ENCODE measurements around the gene SPOCK1.

The SPOCK1 gene

DNA sequence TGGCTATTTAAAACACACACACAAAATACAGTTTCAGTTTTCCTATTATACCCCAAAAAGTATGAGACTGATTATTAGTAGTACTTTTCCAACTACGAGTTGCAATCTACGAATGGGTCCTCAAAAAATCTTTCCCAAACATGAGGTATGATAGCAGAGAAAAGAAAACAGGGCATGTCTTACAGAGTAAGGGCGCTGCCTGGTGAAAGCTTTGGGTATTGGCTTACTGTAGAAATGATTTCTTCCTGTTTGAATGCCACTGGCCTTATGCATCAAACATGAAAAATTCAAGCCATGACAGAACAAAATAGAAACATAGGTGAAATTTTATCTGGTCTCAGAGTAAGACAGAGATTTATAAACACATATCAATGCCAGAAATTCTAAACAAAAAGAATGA, 448.0 kb downstream of the SPOCK1 start:
- no peak for DNase-seq

DNA sequence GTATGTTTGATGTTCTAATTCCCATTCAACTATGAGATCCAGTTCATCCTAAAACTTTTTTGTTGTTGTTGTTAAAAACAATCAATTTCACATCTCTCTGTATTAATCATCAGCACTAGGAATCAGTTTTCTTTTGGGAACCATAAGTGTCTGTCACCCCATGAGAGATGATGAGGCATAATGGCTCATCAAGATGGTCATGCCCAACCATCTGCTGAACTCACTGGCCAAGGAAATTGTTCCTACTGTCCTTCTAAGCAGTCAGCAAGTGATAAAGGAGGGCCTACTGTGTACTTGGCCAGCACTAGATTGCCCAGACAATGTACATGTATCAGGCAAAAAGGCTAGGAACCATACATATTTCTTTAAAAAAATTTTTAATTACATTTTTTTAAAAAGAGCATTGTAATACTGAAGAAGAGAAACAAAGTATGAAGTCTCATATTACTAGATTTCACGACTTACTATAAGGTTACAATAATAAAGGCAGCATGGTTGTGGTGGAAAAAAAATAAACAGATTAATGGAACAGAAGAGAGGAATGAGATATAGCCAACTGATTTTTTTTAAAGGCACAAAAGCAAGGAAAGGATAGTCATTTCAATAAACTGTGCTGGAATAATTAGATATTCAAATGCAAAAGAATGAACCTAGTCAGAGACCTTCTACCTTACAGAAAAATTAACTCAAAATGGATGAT, 458.3 kb downstream of the SPOCK1 start:
- DNase-seq = no peak

DNA sequence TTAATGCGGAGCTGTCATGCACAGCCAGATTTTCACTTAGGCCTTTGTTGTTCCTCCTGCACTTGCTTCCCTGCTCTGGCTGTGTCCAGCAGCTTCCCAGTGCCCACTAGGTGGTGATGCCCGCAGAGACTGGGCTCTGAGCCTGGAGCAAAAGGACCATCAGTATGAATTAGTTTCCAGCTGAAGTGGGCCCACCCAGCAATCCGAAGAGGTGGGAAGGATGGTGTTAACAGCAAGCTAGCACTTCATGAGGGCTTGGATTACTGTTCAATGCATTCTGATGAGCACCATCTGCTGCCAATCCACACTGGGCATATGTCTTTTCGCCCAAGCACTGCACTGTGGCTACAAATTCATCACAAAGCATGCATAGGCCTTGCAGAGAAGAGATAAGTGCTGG, 459.1 kb downstream of the SPOCK1 start:
- DNase-seq = no peak

DNA sequence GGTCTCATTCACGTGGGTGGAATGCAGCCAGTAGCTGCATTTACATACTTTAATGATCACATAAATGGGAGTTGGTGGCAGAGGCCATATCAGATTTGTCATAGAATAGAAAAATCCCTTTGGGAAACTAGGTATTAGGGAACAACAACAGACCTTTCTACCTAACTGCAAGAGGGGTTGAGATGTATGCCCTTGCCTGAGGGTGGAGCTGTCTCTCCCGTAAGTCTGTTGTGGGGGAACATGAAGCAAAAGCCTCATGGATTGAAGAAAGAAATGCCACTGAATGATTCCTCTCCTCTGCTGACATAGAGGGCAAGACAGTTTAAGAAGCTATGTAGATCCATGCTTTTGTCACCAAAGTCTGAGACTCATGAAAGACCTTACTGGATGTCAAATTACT, 461.3 kb downstream of the SPOCK1 start:
- DNase-seq = no peak

DNA sequence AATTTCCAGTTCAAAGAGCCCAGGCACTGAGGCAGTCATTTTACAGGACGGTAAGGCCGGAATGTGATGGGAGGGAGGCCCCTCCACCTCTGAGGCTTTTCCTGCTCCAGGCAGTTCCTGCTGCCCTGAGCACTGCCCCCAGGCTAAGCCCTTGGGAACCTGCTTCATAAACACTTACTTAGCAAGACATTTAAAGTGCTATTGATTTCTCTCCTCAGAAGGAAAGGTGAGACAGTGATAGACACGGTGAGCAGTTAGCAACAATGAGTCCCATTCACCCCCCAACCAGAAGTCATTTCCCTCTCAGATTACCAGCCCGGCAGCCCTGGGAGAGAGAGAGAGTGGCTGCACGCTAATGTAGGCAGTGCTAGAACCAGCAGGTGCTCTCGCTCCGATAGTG, 462.5 kb downstream of the SPOCK1 start:
- DNase-seq = peak; percentile 95

DNA sequence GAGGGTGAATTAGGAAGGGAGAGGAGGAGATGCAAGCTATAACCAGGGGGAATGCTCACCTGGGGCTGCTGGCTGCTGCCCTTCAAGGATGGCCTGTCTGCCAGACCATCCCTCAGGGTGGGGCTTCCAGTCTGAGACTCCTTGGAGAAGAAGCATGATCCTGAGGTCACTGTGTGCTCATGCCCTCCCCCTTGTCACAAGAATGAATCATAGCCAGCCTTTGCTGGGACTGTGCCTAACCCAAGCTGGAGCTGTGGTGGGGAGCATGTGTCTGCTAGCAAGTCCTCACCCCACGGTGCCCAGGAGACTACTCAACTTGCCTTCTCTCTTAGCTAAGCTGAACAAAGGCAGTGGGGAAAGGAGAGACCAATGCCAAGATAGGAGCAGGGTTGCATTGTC, 463.6 kb downstream of the SPOCK1 start:
- no peak for DNase-seq

DNA sequence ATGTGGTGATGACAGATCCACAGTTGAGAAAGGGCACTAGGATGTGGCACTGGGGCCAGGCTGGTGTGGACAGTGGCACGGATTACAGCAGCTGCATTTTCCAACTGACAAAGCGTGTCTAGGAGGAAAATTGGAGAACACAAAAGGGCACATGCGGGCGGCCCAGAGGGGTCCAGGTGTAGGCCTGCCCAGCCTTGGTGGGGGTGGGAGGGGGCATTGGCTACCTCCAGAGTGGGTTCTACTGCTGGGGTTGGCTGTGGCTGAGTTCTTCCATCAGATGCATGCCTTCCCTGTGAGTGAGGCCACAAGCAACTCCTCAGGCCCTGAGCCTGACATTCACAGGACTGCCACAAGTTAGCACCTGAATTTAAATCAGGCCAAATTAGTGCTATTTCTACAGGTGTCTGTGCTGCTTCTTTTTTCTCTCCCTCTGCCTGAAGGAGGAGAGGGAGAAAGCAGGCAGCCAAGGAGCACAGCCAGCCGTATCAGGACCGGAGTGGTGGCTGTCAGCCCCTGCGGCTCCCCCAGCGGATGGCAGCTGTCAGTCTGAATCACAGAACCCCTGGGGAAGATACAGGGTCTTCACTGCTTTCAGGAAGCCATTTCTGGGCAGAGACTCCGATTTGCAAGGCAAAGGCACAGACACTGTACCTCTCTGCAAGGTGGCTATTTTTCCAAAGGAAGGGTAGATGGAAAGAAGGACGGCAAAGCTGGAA, 464.2 kb downstream of the SPOCK1 start:
- peak; percentile 49 for DNase-seq

DNA sequence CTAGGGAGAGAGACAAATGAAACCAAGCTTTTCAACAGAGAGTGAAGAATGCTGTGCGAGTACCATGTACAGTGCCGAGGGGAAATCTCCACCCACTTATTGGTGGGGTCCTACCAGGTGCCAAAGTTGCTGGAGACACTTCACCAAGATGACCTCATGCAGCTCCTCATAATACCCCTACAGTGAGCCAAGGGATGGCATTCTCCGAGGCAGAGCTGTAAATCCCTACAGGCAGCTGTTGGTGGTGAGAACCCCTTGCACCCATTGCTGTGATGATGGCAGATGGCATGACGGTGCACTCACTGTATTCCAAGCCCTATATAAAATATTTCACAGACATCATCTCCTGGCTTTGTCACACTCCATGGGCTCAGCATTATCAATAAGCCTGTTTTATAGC, 464.9 kb downstream of the SPOCK1 start:
- no peak for DNase-seq

DNA sequence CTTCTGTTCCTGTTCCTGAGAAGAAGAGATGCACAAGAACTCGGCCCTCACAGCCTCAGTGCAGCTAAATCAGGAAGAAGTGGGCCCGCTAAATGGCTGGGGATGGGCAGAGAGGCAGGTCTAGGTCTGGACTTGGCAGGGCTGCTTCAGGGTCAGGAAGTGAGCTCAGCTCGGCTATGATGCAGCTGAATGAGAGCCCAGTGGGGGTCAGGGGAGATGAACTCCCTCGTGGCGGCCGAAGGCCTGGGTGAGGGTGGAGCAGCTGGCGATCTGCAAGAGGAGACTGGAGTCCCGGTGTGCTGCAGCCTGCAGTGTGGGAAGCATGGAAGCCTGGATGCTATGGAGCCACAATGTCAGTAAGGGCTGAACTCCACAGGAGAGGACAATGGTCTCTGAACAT, 466.2 kb downstream of the SPOCK1 start:
- no peak for DNase-seq

DNA sequence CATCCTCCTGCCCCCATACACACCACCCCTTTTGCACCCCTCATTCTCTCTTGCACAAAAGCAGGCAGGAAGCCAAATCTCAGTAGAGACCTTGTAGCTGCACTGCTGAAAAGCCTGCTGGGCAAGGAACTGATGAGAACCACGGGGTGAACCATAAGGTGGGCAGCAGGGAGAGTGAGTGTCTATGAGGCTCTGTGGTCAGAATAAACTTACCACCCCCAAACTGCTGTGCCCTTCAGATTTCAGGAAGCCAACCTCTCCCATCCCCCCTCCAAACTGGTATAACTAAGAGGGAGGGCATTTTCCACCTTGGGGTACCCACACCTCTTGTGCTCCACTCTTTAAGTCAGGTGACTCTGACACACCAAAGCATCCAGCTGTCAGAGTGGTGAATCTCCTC, 471.4 kb downstream of the SPOCK1 start:
- no peak for DNase-seq

DNA sequence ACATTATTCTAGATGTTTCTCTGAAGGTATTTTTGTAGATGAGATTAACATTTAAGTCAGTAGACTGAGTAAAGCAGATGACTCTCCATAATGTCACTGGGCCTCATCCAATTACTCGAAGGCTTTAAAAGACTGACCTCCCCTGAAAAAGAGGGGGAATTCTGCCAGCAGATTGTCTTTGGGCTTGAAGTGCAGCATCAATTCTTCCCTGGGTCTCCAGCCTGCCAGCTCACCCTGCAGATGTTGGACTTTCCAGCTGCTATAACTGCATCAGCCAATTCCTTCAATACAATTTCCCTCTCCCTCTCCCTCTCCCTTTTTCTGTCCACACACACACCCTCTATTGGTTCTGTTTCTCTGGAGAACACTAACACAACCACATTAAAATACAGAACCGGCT, 472.8 kb downstream of the SPOCK1 start:
- DNase-seq = no peak

DNA sequence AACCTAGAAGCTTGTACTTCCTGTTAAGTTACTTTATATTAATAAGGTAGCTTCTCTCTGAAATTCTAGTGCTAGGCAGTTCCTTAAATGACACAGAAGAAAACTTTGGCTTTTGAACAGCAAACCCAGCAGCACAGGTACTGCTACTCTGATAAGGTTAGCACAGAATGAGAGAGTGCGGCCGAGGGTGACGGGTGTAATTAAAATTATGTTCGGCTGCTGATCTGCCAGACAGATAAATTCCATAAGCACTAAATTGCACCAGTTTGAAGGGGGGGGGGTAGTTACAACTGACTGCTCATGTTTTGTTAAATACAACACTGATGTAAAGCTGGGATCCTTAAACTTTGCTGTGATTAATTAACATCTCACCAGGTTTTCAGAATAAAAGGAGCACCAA, 475.1 kb downstream of the SPOCK1 start:
- peak; percentile 92 for DNase-seq

DNA sequence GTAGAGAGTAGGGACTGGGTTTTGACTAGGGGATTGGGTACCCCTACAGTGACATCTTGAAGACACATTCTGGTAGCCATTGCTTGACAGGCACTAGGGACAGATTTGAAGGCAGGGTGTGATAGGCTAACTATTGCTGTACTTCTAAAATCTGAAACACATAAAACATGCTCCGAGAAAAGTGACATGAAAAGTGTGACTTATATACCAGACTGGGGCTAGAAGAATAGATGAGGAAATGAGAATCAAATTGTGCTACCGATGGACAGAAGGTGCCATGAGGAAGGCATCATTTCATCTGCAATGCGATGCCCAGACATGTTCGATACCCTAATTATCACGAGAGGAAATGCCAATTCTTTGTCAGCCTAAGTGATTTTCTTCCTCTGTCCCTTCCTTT, 475.8 kb downstream of the SPOCK1 start:
- no peak for DNase-seq

DNA sequence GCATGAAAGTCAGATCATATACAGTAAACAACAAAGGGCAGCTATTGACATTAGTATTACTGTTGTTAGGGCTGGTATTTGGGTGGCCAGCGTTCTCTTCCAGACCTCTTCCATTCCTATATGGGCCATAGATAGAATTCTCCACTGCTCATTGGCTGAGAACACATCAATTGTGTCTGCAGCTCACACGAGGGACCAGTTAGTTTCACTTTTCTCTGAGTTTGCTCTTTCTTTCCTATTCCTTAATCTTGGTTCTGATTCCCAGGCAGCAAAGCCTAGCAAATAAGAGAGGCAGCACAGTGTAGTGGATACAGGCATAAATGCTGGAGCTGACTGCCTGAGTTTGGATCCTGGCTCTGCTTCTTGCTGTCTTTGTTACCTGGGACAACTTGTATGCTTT, 476.4 kb downstream of the SPOCK1 start:
- DNase-seq = no peak

DNA sequence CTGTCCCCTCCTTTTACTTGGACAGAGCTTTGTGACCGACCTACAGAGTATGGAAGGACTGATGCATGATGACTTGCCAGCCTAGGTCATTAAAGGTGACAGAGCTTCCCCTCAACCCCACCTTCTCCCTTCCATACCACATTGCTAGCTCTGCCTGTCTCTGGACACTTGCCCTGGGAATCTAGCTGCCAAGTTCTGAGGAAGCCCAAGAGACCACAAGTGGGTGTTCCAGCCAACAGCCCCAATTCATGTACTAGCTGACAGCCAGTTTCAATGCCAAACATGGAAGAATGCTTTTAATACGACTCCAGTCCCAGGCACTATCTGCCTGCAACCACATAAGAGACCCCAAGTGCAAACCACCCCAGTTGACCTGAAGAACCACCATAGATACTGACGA, 477.1 kb downstream of the SPOCK1 start:
- no peak for DNase-seq

DNA sequence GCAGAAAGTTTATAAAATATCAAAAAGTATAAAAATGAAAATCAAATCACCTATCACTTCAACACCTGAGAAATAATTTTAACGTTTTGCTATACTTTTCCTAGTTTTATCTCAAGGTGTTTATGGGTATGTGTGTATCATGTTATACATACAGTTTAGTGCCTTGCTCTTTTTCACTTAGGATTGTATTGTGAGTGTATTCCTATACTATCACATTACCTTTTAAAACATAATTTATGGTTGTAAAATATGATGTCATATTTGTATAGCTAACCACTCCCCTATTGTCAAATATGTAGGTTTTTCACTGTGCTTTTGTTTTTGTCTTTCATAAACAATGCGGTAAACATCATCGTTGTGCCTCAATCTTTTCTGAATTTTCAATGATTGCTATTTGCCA, 479.9 kb downstream of the SPOCK1 start:
- DNase-seq = no peak

DNA sequence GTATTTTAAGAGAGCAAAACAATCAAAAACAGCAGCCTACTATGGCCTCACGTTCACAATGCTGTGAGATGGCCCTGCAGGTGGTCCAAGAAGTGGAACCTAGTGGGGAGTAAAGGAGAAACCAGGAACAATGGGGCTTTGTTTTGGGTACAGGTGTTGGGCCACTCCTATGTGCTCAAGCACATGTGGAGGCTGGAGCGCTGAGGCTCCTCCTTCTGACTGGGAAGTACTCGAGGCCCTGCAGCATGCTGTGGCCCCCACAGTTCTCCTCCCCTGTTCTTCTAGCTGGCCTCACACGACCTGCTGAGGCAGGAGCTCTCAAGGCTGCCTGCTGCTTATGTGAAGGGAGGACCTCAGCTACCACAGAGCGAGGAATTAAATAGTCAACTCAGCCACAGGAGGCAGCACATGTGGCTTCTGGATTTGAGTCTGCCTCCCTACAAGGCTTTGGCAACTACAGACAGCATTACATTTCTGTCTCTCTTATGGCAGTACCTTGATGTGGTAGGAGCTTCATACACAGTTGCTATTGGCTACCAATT, 482.3 kb downstream of the SPOCK1 start:
- DNase-seq = no peak

DNA sequence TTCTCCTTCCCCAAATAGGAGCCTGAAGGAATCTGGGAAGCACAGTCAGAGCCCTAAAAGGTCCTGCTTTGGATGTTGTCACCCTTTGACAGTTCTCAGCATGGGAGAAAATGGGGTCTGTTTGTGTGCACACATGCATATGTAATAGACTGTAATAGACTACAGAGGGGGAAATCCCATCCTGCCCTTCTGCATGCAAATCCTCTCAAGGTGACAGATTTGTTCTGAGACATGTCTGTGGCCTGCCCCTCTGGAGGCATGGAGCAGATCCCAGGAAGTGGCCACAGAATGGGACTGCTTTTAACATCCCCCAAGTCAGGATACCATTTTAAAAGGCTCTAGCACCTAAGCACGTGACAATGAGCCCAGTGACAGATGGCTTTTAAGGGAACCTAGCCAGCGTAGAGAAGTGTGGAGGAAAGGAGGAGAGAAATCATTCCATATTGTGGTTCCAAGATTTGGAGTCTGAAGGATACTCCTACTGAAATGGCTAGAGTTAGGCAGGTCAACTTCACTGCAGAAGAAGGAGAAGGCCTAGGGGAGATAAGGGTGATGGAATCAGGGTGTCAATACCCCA, 483.5 kb downstream of the SPOCK1 start:
- peak; percentile 17 for DNase-seq

DNA sequence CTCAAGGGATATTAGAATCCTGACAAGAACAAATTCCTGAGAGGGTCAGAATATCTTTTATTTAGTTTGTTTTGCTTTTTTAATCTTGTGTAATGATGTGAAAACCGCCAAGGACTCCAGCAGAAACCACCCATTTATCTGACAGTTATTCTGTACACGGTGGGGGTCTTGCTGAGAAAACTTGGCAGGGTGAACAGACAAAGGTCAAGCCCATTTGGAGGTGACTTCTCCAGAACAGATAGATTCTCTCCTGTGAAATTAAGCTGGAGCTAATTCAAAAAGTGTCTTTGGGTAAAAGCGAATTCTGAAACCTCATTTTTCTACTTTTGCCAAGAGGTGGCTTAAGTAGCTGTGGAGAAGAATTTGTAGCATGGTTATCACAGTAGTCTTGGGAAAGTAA, 484.4 kb downstream of the SPOCK1 start:
- no peak for DNase-seq

DNA sequence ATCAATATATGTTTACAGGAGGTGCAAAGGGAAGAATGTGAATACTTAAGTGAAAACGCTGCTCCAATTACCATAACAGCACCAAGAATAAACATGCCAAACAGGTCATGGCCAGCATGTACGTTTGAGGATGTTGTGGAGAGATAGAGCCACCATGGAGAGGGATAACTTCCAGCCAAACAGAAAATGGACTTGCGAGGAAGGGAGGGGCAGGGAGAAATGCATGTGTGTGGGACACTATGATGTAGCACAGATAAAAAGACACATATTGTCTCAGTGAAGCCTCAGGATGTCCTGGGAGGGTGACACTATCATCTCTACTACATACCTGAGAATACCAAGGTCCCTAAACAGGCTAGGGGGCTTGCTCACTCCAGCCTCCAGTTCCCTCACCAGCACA, 488.9 kb downstream of the SPOCK1 start:
- DNase-seq = no peak

DNA sequence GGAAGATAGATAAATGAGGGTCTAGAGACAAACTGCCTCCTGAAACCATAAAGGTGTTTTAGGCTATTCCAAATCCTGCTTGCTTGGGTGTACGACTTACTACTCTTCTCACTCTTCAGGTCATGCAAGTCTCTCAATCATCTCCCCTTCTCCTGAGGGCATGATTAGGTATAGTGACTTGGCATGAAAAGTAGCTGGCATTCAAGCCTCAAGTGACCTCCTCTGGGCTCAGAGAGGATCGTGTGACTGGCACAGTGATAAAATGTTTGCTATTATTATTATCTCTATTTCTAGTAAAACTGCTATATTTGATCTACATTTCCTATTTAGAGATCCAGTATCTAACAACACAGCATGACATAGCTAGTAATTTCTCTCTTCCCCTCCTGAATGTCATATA, 494.8 kb downstream of the SPOCK1 start:
- no peak for DNase-seq

DNA sequence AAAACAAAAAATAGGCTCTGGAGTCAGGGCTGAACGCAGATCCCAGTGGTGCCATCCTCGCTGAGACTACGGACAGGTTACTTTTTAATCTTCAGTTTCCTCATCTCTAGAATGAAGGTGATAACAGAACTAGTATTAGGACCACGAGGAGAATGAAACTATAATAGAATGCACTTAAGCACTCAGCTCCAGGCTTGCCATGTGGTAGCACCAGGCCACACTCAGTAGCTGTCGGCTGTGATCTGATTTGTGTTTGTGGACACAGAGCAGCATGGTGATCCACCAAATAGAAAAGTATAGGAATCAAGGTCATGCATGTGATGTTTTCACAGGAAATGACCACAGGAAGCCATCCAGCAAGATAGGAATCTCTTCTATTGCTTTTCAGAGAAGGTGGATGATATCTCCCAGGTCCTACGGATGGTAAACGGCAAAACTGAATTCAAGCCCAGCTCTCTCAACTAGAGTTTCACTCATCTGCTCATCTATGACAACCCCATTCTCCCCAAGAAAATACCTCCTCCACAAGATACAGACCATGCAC, 498.0 kb downstream of the SPOCK1 start:
- no peak for DNase-seq

DNA sequence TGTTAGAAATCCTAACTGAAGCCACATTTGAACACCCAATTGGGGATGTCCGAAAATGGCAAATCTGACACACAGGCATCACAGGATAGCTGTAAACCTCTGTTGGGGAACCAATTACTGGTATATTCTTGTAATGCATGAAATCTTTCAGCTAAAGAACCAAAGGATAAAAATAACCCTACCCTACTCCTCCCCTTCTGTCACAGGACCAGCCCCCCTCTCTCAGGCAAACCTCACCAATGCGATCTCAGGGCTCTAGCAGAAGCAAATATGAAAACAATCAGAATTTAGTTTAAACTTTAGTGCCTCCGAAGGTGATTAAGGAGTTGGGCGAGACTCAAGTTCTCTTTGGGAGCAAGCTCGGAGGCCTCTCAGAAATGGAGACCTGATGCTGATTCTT, 499.3 kb downstream of the SPOCK1 start:
- no peak for DNase-seq

DNA sequence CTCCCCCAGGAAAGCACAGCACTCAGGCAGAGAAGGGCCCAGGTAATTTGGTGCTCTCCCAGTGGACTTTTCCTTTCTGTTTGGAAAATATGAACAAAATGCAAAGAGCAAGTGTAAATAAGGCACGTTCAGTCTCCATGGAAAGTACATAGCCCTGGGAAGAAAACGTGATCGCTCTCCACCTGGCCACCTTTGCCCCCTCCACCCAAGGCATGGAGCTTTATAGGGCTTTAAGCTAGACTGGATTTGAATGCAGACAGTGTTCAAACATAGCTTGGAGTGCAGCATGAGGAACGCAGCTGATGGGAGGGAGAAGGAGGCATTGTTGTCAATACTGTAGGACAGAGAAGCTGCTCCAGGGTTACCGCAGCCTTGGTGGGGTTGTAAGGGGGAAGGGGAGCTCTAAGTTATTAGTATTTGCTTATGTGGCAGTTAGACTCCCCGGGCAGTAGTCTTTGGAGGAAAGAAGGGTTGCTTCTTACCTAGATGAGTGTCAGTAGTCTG, 500.2 kb downstream of the SPOCK1 start:
- peak; percentile 94 for DNase-seq
